ENCODE measurements around the gene APOC3.

- TF ChIP-seq, protein P1, sequence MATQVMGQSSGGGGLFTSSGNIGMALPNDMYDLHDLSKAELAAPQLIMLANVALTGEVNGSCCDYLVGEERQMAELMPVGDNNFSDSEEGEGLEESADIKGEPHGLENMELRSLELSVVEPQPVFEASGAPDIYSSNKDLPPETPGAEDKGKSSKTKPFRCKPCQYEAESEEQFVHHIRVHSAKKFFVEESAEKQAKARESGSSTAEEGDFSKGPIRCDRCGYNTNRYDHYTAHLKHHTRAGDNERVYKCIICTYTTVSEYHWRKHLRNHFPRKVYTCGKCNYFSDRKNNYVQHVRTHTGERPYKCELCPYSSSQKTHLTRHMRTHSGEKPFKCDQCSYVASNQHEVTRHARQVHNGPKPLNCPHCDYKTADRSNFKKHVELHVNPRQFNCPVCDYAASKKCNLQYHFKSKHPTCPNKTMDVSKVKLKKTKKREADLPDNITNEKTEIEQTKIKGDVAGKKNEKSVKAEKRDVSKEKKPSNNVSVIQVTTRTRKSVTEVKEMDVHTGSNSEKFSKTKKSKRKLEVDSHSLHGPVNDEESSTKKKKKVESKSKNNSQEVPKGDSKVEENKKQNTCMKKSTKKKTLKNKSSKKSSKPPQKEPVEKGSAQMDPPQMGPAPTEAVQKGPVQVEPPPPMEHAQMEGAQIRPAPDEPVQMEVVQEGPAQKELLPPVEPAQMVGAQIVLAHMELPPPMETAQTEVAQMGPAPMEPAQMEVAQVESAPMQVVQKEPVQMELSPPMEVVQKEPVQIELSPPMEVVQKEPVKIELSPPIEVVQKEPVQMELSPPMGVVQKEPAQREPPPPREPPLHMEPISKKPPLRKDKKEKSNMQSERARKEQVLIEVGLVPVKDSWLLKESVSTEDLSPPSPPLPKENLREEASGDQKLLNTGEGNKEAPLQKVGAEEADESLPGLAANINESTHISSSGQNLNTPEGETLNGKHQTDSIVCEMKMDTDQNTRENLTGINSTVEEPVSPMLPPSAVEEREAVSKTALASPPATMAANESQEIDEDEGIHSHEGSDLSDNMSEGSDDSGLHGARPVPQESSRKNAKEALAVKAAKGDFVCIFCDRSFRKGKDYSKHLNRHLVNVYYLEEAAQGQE (IDR thresholded peaks at IDR 0.05; ENCODE audit: insufficient replicate concordance, low read depth) = no peak
- no peak for TF ChIP-seq CTCF (IDR thresholded peaks at IDR 0.05; ENCODE audit: insufficient read depth, low read length)
- TF ChIP-seq POLR2AphosphoS5 (IDR thresholded peaks at IDR 0.05; ENCODE audit: low read depth) = no peak
- TF ChIP-seq GABPA (IDR thresholded peaks at IDR 0.05; ENCODE audit: low read depth) = no peak
Measured at GRCh38 chr11:116821050-116821918, 8.4 kb upstream of the APOC3 start.
